Body of pancreas (tissue), 4 donors: Measurements from ENCODE around the gene STK38. TPM values are rescaled to one million over a fixed set of nuclear protein-coding genes. Genes with fewer than 3 reads are reported as not detected.

Source experiments
- ATAC-seq: fragments of 150-250 bp; one replicate; pipeline ENCODE4 v1.9.1; 2016
- DNase-seq, 4 donors: peaks; one replicate each; pipeline ENCODE4 v3.0.0-alpha.2; 2019
- H3K27ac ChIP-seq, 4 donors: fragments of 200-600 bp; sonication (generic); 1 replicate in 3 of 4; 2 replicates in 1 of 4; pipeline versions ENCODE4 v1.5.1 to v1.6.1; 2016 to 2019; ENCODE audit warnings: mild to moderate bottlenecking in 1 of 4, mixed read lengths in 1 of 4, moderate library complexity in 1 of 4
- H3K27me3 ChIP-seq, 2 donors: fragments of 200-600 bp; sonication (generic); one replicate each; pipeline ENCODE4 v1.6.0; 2016; ENCODE audit warnings: mild to moderate bottlenecking in 1 of 2
- H3K36me3 ChIP-seq, 2 donors: fragments of 200-600 bp; sonication (generic); replicated peaks in 1 of 2; 2 replicates each; pipeline ENCODE4 v1.5.1; 2016; ENCODE audit warnings: low read depth in 2 of 2; ENCODE audit not compliant: insufficient read depth in 1 of 2
- H3K4me1 ChIP-seq: fragments of 200-600 bp; sonication (generic); one replicate; pipeline ENCODE4 v1.6.0; 2016
- H3K4me3 ChIP-seq, 2 donors: fragments of 200-600 bp; sonication (generic); 1 replicate in 1 of 2; 2 replicates in 1 of 2; pipeline ENCODE4 v1.5.1; 2016 to 2019
- H3K9me3 ChIP-seq, 3 donors: fragments of 200-600 bp; sonication (generic); 1 replicate in 2 of 3; 2 replicates in 1 of 3; pipeline ENCODE4 v1.5.1; 2016
- CTCF ChIP-seq, 7 experiments: fragments of 450-650 bp in 4 of 7; fragments of 200-600 bp in 3 of 7; sonication (generic) in 3 of 7; IDR thresholded peaks; one replicate each; pipeline ENCODE4 v1.5.1; 2016 to 2019; ENCODE audit warnings: antibody characterized with exemption in 7 of 7
- POLR2A ChIP-seq, 3 donors: fragments of 450-650 bp; IDR thresholded peaks; one replicate each; pipeline ENCODE4 v1.6.1; 2016; ENCODE audit warnings: antibody characterized with exemption in 3 of 3, mild to moderate bottlenecking in 2 of 3
- WGBS, 2 donors: methylation state at CpG; one replicate each; pipeline ENCODE4 v1.1.5; 2017; 5-methylcytosine and 5-hydroxymethylcytosine counted together
- intact Hi-C: fragments of 100-400 bp; cut with DNase I; formaldehyde crosslinking; loops from one replicate; pipeline ENCODE4 v1.15.1; 2023
- total RNA-seq, 2 donors: library from RNA; depleted of rRNA; stranded (reverse); fragments of >200 nt; gene quantifications; one replicate each; pipeline ENCODE4 v1.1.0, GENCODE V29; 2016

Gene STK38
- total RNA-seq, 2 donors from 2014 or later: 11.9 to 16.2 TPM

GRCh38 chr6:36479256-36479655 is 68.0 kb downstream of the STK38 start:
- Histone ChIP-seq H3K27ac (no peak overlapping the region), H3K9me3 (no peaks in the 10 kb centered on the region), H3K4me1 (no peaks in the 10 kb centered on the region), H3K27me3 (no peaks in the 10 kb centered on the region), H3K36me3 (peaks cover 6 to 9% of the 10 kb centered on the region in 2 donors), H3K4me3 (no peak overlapping the region)
- TF ChIP-seq CTCF (IDR thresholded peaks at IDR 0.05) (no peak), POLR2A (IDR thresholded peaks at IDR 0.05) (no peak)
- DNase-seq (no peak), ATAC-seq (no peak)
- intact Hi-C loops: no loop called here
- WGBS, 2 donors: 68 to 85% methylated on average over 1 of the region's 1 CpG

- Histone ChIP-seq H3K9me3 (no peaks in the 10 kb centered on the region), H3K4me3 (no peak overlapping the region), H3K27me3 (no peaks in the 10 kb centered on the region), H3K4me1 (no peaks in the 10 kb centered on the region), H3K27ac (no peak overlapping the region), H3K36me3 (peaks cover 6 to 9% of the 10 kb centered on the region in 2 donors)
- WGBS, 2 donors: 89 to 98% methylated on average over 2 of the region's 2 CpGs
- intact Hi-C loops: no loop called here
- no peak for ATAC-seq
- DNase-seq: no peak
- TF ChIP-seq POLR2A (IDR thresholded peaks at IDR 0.05): no peak
- no peak for TF ChIP-seq CTCF (IDR thresholded peaks at IDR 0.05)
Observed at GRCh38 chr6:36478051-36478526, 69.2 kb downstream of the STK38 start.

GRCh38 chr6:36469946-36470345 is 77.3 kb downstream of the STK38 start:
- no peak for DNase-seq
- TF ChIP-seq POLR2A (IDR thresholded peaks at IDR 0.05): no peak
- no peak for TF ChIP-seq CTCF (IDR thresholded peaks at IDR 0.05)
- H3K27me3 ChIP-seq: no peaks in the 10 kb centered on the region
- no peak overlapping the region for H3K27ac ChIP-seq
- no peaks in the 10 kb centered on the region for H3K4me1 ChIP-seq
- ATAC-seq: no peak
- 89 to 92% methylated on average over 3 of the region's 3 CpGs for WGBS, 2 donors
- H3K36me3 ChIP-seq: peaks cover 0 to 4% of the 10 kb centered on the region in 2 donors
- H3K4me3 ChIP-seq: no peak overlapping the region
- intact Hi-C loops: no loop called here
- peaks cover 0 to 3% (median 0%) of the 10 kb centered on the region in 3 donors for H3K9me3 ChIP-seq

GRCh38 chr6:36469148-36469661 is 78.1 kb downstream of the STK38 start:
- WGBS, 2 donors: 87 to 92% methylated on average over 6 of the region's 6 CpGs
- intact Hi-C loops: no loop called here
- no peak for ATAC-seq

More at GRCh38 chr6:36469148-36469661, 78.1 kb downstream of the STK38 start:
- no peak overlapping the region for H3K4me3 ChIP-seq
- H3K4me1 ChIP-seq: no peaks in the 10 kb centered on the region
- TF ChIP-seq CTCF (IDR thresholded peaks at IDR 0.05) (no peak), POLR2A (IDR thresholded peaks at IDR 0.05) (no peak)
- H3K36me3 ChIP-seq: peaks cover 0 to 2% of the 10 kb centered on the region in 2 donors
- DNase-seq: no peak
- no peak overlapping the region for H3K27ac ChIP-seq
- H3K9me3 ChIP-seq: peaks cover 0 to 3% (median 0%) of the 10 kb centered on the region in 3 donors
- H3K27me3 ChIP-seq: no peaks in the 10 kb centered on the region
